PC-9 (cell line): ENCODE data around the gene PDLIM5. TPM values are rescaled to one million over a fixed set of nuclear protein-coding genes. Genes with fewer than 3 reads are reported as not detected.

ENCODE experiments used
- BruUV-seq: library from RNA; stranded (reverse); fragments of 400-500 nt; replicated peaks from 2 replicates; lab custom pipeline; 2021; lab: Mats Ljungman, UMichigan
- CTCF ChIA-PET: fragments of 300-600 bp; sonication (Branson Sonifier 250); formaldehyde crosslinking; loops from one replicate; lab custom pipeline; 2022; ENCODE audit warnings: antibody characterized with exemption; lab: Charles Lee
- POLR2A ChIA-PET: fragments of 300-600 bp; sonication (Branson Sonifier 250); formaldehyde crosslinking; loops from one replicate; lab custom pipeline; 2022; ENCODE audit warnings: antibody characterized with exemption; ENCODE audit not compliant: unreplicated experiment; lab: Charles Lee
- DNase-seq, 2 experiments: peaks; one replicate each; pipeline versions ENCODE4 v3.0.0 to v3.0.0-alpha.2; 2015 to 2022; ENCODE audit warnings: mixed read lengths in 1 of 2
- H2AFZ ChIP-seq: fragments of 200-600 bp; sonication (generic); 2 replicates; pipeline ENCODE4 v1.8.1; 2017; ENCODE audit warnings: antibody characterized with exemption
- H3F3A ChIP-seq: fragments of 200-600 bp; sonication (generic); 2 replicates; pipeline ENCODE4 v1.8.1; 2017; ENCODE audit warnings: antibody characterized with exemption, mild to moderate bottlenecking, low read depth; ENCODE audit not compliant: insufficient read depth
- H3K27ac ChIP-seq: fragments of 200-600 bp; sonication (generic); 2 replicates; pipeline ENCODE4 v1.6.1; 2016; ENCODE audit warnings: mixed run types
- H3K27me3 ChIP-seq: fragments of 200-600 bp; sonication (generic); 2 replicates; pipeline ENCODE4 v1.6.1; 2016; ENCODE audit warnings: low read depth, mixed run types; ENCODE audit not compliant: insufficient read depth
- H3K36me3 ChIP-seq: fragments of 200-600 bp; sonication (generic); 2 replicates; pipeline ENCODE4 v1.6.1; 2016; ENCODE audit warnings: low read depth, mixed run types
- H3K4me1 ChIP-seq: fragments of 200-600 bp; sonication (generic); replicated peaks from 2 replicates; pipeline ENCODE4 v1.6.1; 2016; ENCODE audit warnings: mixed run types; ENCODE audit not compliant: insufficient read depth
- H3K4me2 ChIP-seq: fragments of 200-600 bp; sonication (generic); 2 replicates; pipeline ENCODE4 v1.6.1; 2017; ENCODE audit warnings: mixed run types
- H3K4me3 ChIP-seq: fragments of 200-600 bp; sonication (generic); 2 replicates; pipeline ENCODE4 v1.6.1; 2016; ENCODE audit warnings: mixed run types
- H3K79me2 ChIP-seq: fragments of 200-600 bp; sonication (generic); 2 replicates; pipeline ENCODE4 v1.6.1; 2017; ENCODE audit warnings: low read depth, mixed run types
- H3K9me2 ChIP-seq: fragments of 200-600 bp; sonication (generic); 2 replicates; pipeline ENCODE4 v1.8.1; 2017; ENCODE audit warnings: mild to moderate bottlenecking; ENCODE audit not compliant: insufficient read depth
- H3K9me3 ChIP-seq: fragments of 200-600 bp; sonication (generic); 2 replicates; pipeline ENCODE4 v1.8.1; 2016; ENCODE audit warnings: low read depth; ENCODE audit not compliant: insufficient read depth
- H4K20me1 ChIP-seq: fragments of 200-600 bp; sonication (generic); 2 replicates; pipeline ENCODE4 v1.8.1; 2017; ENCODE audit not compliant: insufficient read depth
- CTCF ChIP-seq: fragments of 200-600 bp; sonication (generic); conservative IDR thresholded peaks from 2 replicates; pipeline ENCODE4 v1.6.1; 2017; ENCODE audit warnings: mixed run types, antibody characterized with exemption, mild to moderate bottlenecking, moderate library complexity
- EZH2 ChIP-seq: fragments of 200-600 bp; sonication (generic); IDR thresholded peaks from 2 replicates; pipeline ENCODE4 v1.8.0; 2017; ENCODE audit warnings: antibody characterized with exemption, low read depth
- intact Hi-C: fragments of 100-400 bp; cut with micrococcal nuclease; formaldehyde crosslinking; loops from one replicate; pipeline ENCODE4 v1.10.0; 2022; ENCODE audit not compliant: unreplicated experiment
- total RNA-seq: library from RNA; stranded (reverse); gene quantifications from 2 replicates; pipeline ENCODE4 v1.2.3, GENCODE V29; 2021

The PDLIM5 gene
- total RNA-seq, 1 experiment from 2014 or later, result 130 TPM

GRCh38 chr4:94533405-94534223 is 81.9 kb downstream of the PDLIM5 start:
- ChIA-PET CTCF (no interaction called here), POLR2A (no interaction called here)
- no peak overlapping the region for H3K4me3 ChIP-seq
- H3K9me3 ChIP-seq, result no peaks in the 10 kb centered on the region
- H2AFZ ChIP-seq, result no peak overlapping the region
- peaks cover 16% of the 10 kb centered on the region for H3F3A ChIP-seq
- H3K36me3 ChIP-seq, result no peaks in the 10 kb centered on the region
- peaks cover 28% of the 10 kb centered on the region for H3K79me2 ChIP-seq
- H3K9me2 ChIP-seq, result no peaks in the 10 kb centered on the region
- TF ChIP-seq CTCF (no peak), EZH2 (no peak)
- H3K4me2 ChIP-seq, result peak overlapping the region; percentile 65
- peaks cover 26% of the 10 kb centered on the region for H3K4me1 ChIP-seq
- no peaks in the 10 kb centered on the region for H3K27me3 ChIP-seq
- no peak for DNase-seq
- H3K27ac ChIP-seq, result peak overlapping the region; percentile 60
- no TSS peak for BruUV-seq
- intact Hi-C loops, result no loop called here
- H4K20me1 ChIP-seq, result no peaks in the 10 kb centered on the region

- no peak for TF ChIP-seq CTCF
- no peak for TF ChIP-seq EZH2
- H3K9me2 ChIP-seq, result no peaks in the 10 kb centered on the region
- peaks cover 33% of the 10 kb centered on the region for H3K79me2 ChIP-seq
- peak in 1 of 2 experiments; percentile 62 for DNase-seq
- intact Hi-C loops, result no loop called here
- H3K27ac ChIP-seq, result peak overlapping the region; percentile 60
- H3K36me3 ChIP-seq, result no peaks in the 10 kb centered on the region
- CTCF ChIA-PET, result interaction anchor here (0.6 kb wide), 1 partner anchor 84 kb away, joined by 3 read pairs; no protein-coding TSS in a partner anchor
- POLR2A ChIA-PET, result no interaction called here
- BruUV-seq, result TSS peak; percentile 27
- H3K4me1 ChIP-seq, result peaks cover 36% of the 10 kb centered on the region
- no peaks in the 10 kb centered on the region for H3K27me3 ChIP-seq
- no peak overlapping the region for H2AFZ ChIP-seq
- peak overlapping the region; percentile 22; the same call in 1 of the 2 replicates for H3K4me3 ChIP-seq
- H3K4me2 ChIP-seq, result peak overlapping the region; percentile 65
- peaks cover 25% of the 10 kb centered on the region for H3F3A ChIP-seq
- H4K20me1 ChIP-seq, result no peaks in the 10 kb centered on the region
- no peaks in the 10 kb centered on the region for H3K9me3 ChIP-seq
Measured at GRCh38 chr4:94534401-94535312, 82.9 kb downstream of the PDLIM5 start.

- H3K79me2 ChIP-seq, result peaks cover 33% of the 10 kb centered on the region
Measured at GRCh38 chr4:94536049-94536448, 84.3 kb downstream of the PDLIM5 start.

More at GRCh38 chr4:94536049-94536448, 84.3 kb downstream of the PDLIM5 start:
- Histone ChIP-seq H3K4me3 (no peak overlapping the region), H3K9me2 (no peaks in the 10 kb centered on the region), H3K27me3 (no peaks in the 10 kb centered on the region), H3K9me3 (no peaks in the 10 kb centered on the region), H3K36me3 (no peaks in the 10 kb centered on the region), H3F3A (peaks cover 39% of the 10 kb centered on the region), H3K4me2 (no peak overlapping the region), H2AFZ (no peak overlapping the region), H3K27ac (no peak overlapping the region), H3K4me1 (peaks cover 49% of the 10 kb centered on the region), H4K20me1 (no peaks in the 10 kb centered on the region)
- CTCF ChIA-PET, result no interaction called here
- POLR2A ChIA-PET, result no interaction called here
- DNase-seq, result no peak
- intact Hi-C loops, result no loop called here
- TF ChIP-seq EZH2 (no peak), CTCF (no peak)
- no TSS peak for BruUV-seq
